Ovary (tissue), 3 donors: ENCODE measurements around the gene EML1.

ENCODE experiments used
- EP300 ChIP-seq: sonication (generic); formaldehyde crosslinking; IDR thresholded peaks from one replicate; pipeline ENCODE4 v1.6.1; 2017; ENCODE audit warnings: antibody characterized with exemption
- POLR2A ChIP-seq: fragments of 450-650 bp; IDR thresholded peaks from one replicate; pipeline ENCODE4 v1.6.1; 2017; ENCODE audit warnings: antibody characterized with exemption, mild to moderate bottlenecking, moderate library complexity
- TF ChIP-seq, protein P1 (sequence below), 3 donors: fragments of 450-650 bp in 2 of 3; fragments of 200-600 bp in 1 of 3; IDR thresholded peaks; one replicate each; pipeline versions ENCODE4 v1.5.1 to v1.8.0; 2016 to 2022; ENCODE audit warnings: antibody characterized with exemption in 3 of 3, mild to moderate bottlenecking in 1 of 3
- donor health status: DM: no; HTN: no; CAD: no.

- TF ChIP-seq, protein P1, sequence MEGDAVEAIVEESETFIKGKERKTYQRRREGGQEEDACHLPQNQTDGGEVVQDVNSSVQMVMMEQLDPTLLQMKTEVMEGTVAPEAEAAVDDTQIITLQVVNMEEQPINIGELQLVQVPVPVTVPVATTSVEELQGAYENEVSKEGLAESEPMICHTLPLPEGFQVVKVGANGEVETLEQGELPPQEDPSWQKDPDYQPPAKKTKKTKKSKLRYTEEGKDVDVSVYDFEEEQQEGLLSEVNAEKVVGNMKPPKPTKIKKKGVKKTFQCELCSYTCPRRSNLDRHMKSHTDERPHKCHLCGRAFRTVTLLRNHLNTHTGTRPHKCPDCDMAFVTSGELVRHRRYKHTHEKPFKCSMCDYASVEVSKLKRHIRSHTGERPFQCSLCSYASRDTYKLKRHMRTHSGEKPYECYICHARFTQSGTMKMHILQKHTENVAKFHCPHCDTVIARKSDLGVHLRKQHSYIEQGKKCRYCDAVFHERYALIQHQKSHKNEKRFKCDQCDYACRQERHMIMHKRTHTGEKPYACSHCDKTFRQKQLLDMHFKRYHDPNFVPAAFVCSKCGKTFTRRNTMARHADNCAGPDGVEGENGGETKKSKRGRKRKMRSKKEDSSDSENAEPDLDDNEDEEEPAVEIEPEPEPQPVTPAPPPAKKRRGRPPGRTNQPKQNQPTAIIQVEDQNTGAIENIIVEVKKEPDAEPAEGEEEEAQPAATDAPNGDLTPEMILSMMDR (IDR thresholded peaks at IDR 0.05), result no peak
- no peak for TF ChIP-seq EP300
- no peak for TF ChIP-seq POLR2A
Observed at GRCh38 chr14:99889268-99889667, 96.1 kb downstream of the EML1 start.
